Left lung (tissue), 10 donors: ENCODE results near the gene CSF1. TPM values are rescaled to one million over a fixed set of nuclear protein-coding genes. Genes with fewer than 3 reads are reported as not detected.
A peak's percentile ranks its signal among the peaks of the same experiment; 100 is the strongest.

Experiments used
- ATAC-seq: fragments of 200-7000 bp; cut with Tn5 transposase; one replicate; pipeline ENCODE4 v1.9.1; 2020; ENCODE audit warnings: moderate library complexity
- DNase-seq, 4 donors: peaks; one replicate each; pipeline ENCODE4 v3.0.0-alpha.2; 2013 to 2020
- H3K27ac ChIP-seq, 2 donors: fragments of 200-600 bp; sonication (generic) in 1 of 2; one replicate each; pipeline versions ENCODE4 v1.5.0 to v1.8.0; 2020 to 2021
- H3K27me3 ChIP-seq, 2 donors: fragments of 200-600 bp; sonication (generic) in 1 of 2; one replicate each; pipeline versions ENCODE4 v1.5.0 to v1.8.0; 2020 to 2021
- H3K36me3 ChIP-seq, 2 donors: fragments of 200-600 bp; sonication (generic) in 1 of 2; one replicate each; pipeline versions ENCODE4 v1.5.0 to v1.8.0; 2020 to 2021
- H3K4me1 ChIP-seq, 2 donors: fragments of 200-600 bp; one replicate each; pipeline ENCODE4 v1.8.0; 2021
- H3K4me3 ChIP-seq, 2 donors: fragments of 200-600 bp; sonication (generic) in 1 of 2; one replicate each; pipeline versions ENCODE4 v1.5.0 to v1.8.0; 2020 to 2021; ENCODE audit warnings: mild to moderate bottlenecking in 1 of 2
- H3K9me3 ChIP-seq, 2 donors: fragments of 200-600 bp; sonication (generic) in 1 of 2; one replicate each; pipeline versions ENCODE4 v1.5.0 to v1.8.0; 2020 to 2021
- CTCF ChIP-seq, 2 donors: fragments of 200-600 bp; sonication (generic) in 1 of 2; IDR thresholded peaks; one replicate each; pipeline versions ENCODE4 v1.5.0 to v1.8.0; 2021; ENCODE audit warnings: antibody characterized with exemption in 2 of 2
- intact Hi-C, 2 donors: fragments of 100-400 bp; cut with DNase I; formaldehyde crosslinking; loops; one replicate each; pipeline versions ENCODE4 v1.11.2 to v1.14.2; 2022
- polyA plus RNA-seq, 6 donors: library from polyadenylated mRNA; unstranded; fragments of 120-200 nt; gene quantifications; one replicate each; pipeline ENCODE4 v1.2.1, GENCODE V29; 2013; ENCODE audit not compliant: insufficient read length in 6 of 6
- total RNA-seq, 2 donors: library from RNA; stranded (reverse); fragmentation: NEBNext Ultra II Directional; extraction: Animal tissue kit (Norgen Biotek cat#: 25700); gene quantifications; one replicate each; pipeline ENCODE4 v1.2.1, GENCODE V29; 2021
- donor health status: DM: no; HTN: yes; CAD: no.
- donor health status: DM: no; HTN: no; CAD: no.

Gene CSF1
- total and polyA plus RNA-seq, 8 donors: 6.9 to 68.0 (median 10.0) TPM

- ATAC-seq (no peak), DNase-seq (no peak)
- Histone ChIP-seq H3K36me3 (peaks cover 0 to 82% of the 10 kb centered on the region in 2 donors), H3K4me1 (peaks cover 23 to 36% of the 10 kb centered on the region in 2 donors), H3K9me3 (no peaks in the 10 kb centered on the region), H3K27ac (peak overlapping the region in 1 of 2 donors; percentile 67), H3K27me3 (no peaks in the 10 kb centered on the region), H3K4me3 (no peak overlapping the region)
- intact Hi-C loops: no loop called here
- no peak for TF ChIP-seq CTCF (IDR thresholded peaks at IDR 0.05)
Observed at GRCh38 chr1:109926662-109927300, 16.1 kb downstream of the CSF1 start.

- H3K36me3 ChIP-seq: peaks cover 0 to 76% of the 10 kb centered on the region in 2 donors
Observed at GRCh38 chr1:109927356-109927755, 16.7 kb downstream of the CSF1 start.

GRCh38 chr1:109927911-109928321, 17.3 kb downstream of the CSF1 start:
- intact Hi-C loops: no loop called here

More at GRCh38 chr1:109927356-109927755, 16.7 kb downstream of the CSF1 start:
- no peaks in the 10 kb centered on the region for H3K9me3 ChIP-seq
- H3K27ac ChIP-seq: peak overlapping the region in 1 of 2 donors; percentile 67
- no peak overlapping the region for H3K4me3 ChIP-seq
- no peak for DNase-seq
- peaks cover 23 to 36% of the 10 kb centered on the region in 2 donors for H3K4me1 ChIP-seq
- ATAC-seq: no peak
- intact Hi-C loops: no loop called here
- H3K27me3 ChIP-seq: no peaks in the 10 kb centered on the region
- TF ChIP-seq CTCF (IDR thresholded peaks at IDR 0.05): no peak

GRCh38 chr1:109928591-109929111, 18.0 kb downstream of the CSF1 start:
- Histone ChIP-seq H3K27ac (peak overlapping the region; percentile 13 to 67), H3K27me3 (no peaks in the 10 kb centered on the region), H3K9me3 (no peaks in the 10 kb centered on the region), H3K4me1 (peaks cover 23 to 36% of the 10 kb centered on the region in 2 donors), H3K36me3 (peaks cover 0 to 63% of the 10 kb centered on the region in 2 donors), H3K4me3 (no peak overlapping the region)
- no peak for TF ChIP-seq CTCF (IDR thresholded peaks at IDR 0.05)
- ATAC-seq (peak; percentile 11), DNase-seq (no peak)
- intact Hi-C loops: no loop called here

More at GRCh38 chr1:109927911-109928321, 17.3 kb downstream of the CSF1 start:
- Histone ChIP-seq H3K27ac (peak overlapping the region; percentile 13 to 67), H3K9me3 (no peaks in the 10 kb centered on the region), H3K4me3 (no peak overlapping the region), H3K4me1 (peaks cover 23 to 36% of the 10 kb centered on the region in 2 donors), H3K27me3 (no peaks in the 10 kb centered on the region), H3K36me3 (peaks cover 0 to 71% of the 10 kb centered on the region in 2 donors)
- no peak for TF ChIP-seq CTCF (IDR thresholded peaks at IDR 0.05)
- DNase-seq (peak in 2 of 4 donors; percentile 39 to 69), ATAC-seq (peak; percentile 19)

GRCh38 chr1:109929170-109929569, 18.5 kb downstream of the CSF1 start:
- intact Hi-C loops: no loop called here
- no peak overlapping the region for H3K4me3 ChIP-seq
- H3K36me3 ChIP-seq: peaks cover 0 to 58% of the 10 kb centered on the region in 2 donors
- H3K9me3 ChIP-seq: no peaks in the 10 kb centered on the region
- TF ChIP-seq CTCF (IDR thresholded peaks at IDR 0.05): no peak
- ATAC-seq (no peak), DNase-seq (no peak)
- no peaks in the 10 kb centered on the region for H3K27me3 ChIP-seq
- peaks cover 23 to 42% of the 10 kb centered on the region in 2 donors for H3K4me1 ChIP-seq
- peak overlapping the region in 1 of 2 donors; percentile 67 for H3K27ac ChIP-seq
